CD4-positive, alpha-beta T cell treated with Interleukin-17A for 4 hours (primary cell): ENCODE results near the gene P2RX2.
A peak's percentile ranks its signal among the peaks of the same experiment; 100 is the strongest.
"Not testable (repeated sequence)": the region's sequence is repeated elsewhere in the genome, so short reads cannot be mapped to it uniquely, and the experiment has no call there.

Experiments used
- DNase-seq: peaks from one replicate; pipeline ENCODE4 v3.0.0-alpha.2; 2020; ENCODE audit warnings: mixed read lengths

The P2RX2 gene

GRCh38 chr12:132584429-132584828, 34.1 kb upstream of the P2RX2 start:
- DNase-seq = no peak

GRCh38 chr12:132585177-132585576, 33.4 kb upstream of the P2RX2 start:
- no peak for DNase-seq

- DNase-seq = no peak
These were observed 31.6 kb upstream of the P2RX2 start for GRCh38 chr12:132586929-132587328.

- DNase-seq = no peak
These were observed 30.8 kb upstream of the P2RX2 start for GRCh38 chr12:132587781-132588180.

GRCh38 chr12:132588319-132588718, 30.3 kb upstream of the P2RX2 start:
- DNase-seq = no peak

GRCh38 chr12:132588821-132589669, 29.5 kb upstream of the P2RX2 start:
- DNase-seq = no peak

GRCh38 chr12:132591107-132591935, 27.3 kb upstream of the P2RX2 start:
- DNase-seq = no peak

GRCh38 chr12:132592282-132592970, 26.1 kb upstream of the P2RX2 start:
- DNase-seq = no peak

- DNase-seq = no peak
These were observed 25.5 kb upstream of the P2RX2 start for GRCh38 chr12:132593071-132593470.

GRCh38 chr12:132593521-132593920, 25.1 kb upstream of the P2RX2 start:
- no peak for DNase-seq

- no peak for DNase-seq
These were observed 24.6 kb upstream of the P2RX2 start for GRCh38 chr12:132593938-132594358.

GRCh38 chr12:132595183-132595582, 23.4 kb upstream of the P2RX2 start:
- no peak for DNase-seq

- DNase-seq = no peak
These were observed 22.6 kb upstream of the P2RX2 start for GRCh38 chr12:132596016-132596415.

GRCh38 chr12:132597333-132598316, 21.0 kb upstream of the P2RX2 start:
- DNase-seq = peak; percentile 59

GRCh38 chr12:132599502-132599901, 19.1 kb upstream of the P2RX2 start:
- not testable (repeated sequence) for DNase-seq

GRCh38 chr12:132600048-132601032, 18.2 kb upstream of the P2RX2 start:
- DNase-seq = peak; percentile 63

GRCh38 chr12:132601171-132601883, 17.2 kb upstream of the P2RX2 start:
- no peak for DNase-seq

- no peak for DNase-seq
These were observed 15.9 kb upstream of the P2RX2 start for GRCh38 chr12:132602572-132603239.
